ENCODE measurements around the gene OPTC.

GRCh38 chr1:203523667-203524066 is 29.7 kb downstream of the OPTC start:
- no peak for TF ChIP-seq JUN (IDR thresholded peaks at IDR 0.05; ENCODE audit: borderline replicate concordance, low read depth, low read length)
- no peak for TF ChIP-seq JUN (CRISPR knock-in tag; IDR thresholded peaks at IDR 0.05; ENCODE audit: borderline replicate concordance)
- no peak for TF ChIP-seq RB1 (IDR thresholded peaks at IDR 0.05; ENCODE audit: low read depth)
- TF ChIP-seq ZNF324 (CRISPR knock-in tag; IDR thresholded peaks at IDR 0.05), result no peak
- no peak for TF ChIP-seq SRSF3 (IDR thresholded peaks at IDR 0.05; ENCODE audit: insufficient read depth, low read length)
- no peak for TF ChIP-seq GTF2F1 (IDR thresholded peaks at IDR 0.05; ENCODE audit: low read depth, low read length)
- TF ChIP-seq FOXA1 (IDR thresholded peaks at IDR 0.05; ENCODE audit: borderline replicate concordance), result no peak

All from K562 (cell line).